ENCODE results near the gene HSFY2.
"Not testable (repeated sequence)": the region's sequence is repeated elsewhere in the genome, so short reads cannot be mapped to it uniquely, and the experiment has no call there.

HSFY2 gene

GRCh38 chrY:18773635-18774034, at the start of gene HSFY2:
Gene HSFY2 (minus strand): TSS chrY:18773735. CDS start chrY:18773618, 117 bp downstream.
- DNase-seq (ENCODE audit: low read depth), result not testable (repeated sequence)

DNA sequence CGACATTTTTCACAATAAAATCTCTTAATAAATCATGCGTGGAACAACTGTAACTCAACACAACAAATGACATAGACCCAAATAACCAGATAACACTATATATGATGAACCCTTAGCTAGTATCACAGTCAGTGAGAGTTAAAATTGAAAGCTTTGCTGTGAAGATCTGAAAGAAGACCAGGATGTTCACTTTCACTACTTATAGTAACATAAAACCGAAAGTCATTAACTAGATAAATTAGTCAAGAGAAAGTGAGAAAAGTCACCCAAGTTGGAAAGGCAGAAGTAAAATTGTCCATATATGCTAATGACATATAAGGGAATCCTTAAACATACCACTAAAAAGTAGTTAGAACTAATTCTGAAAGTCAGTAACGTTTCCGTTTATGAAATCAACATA, 42.2 kb upstream of the HSFY2 start:
- not testable (repeated sequence) for DNase-seq (ENCODE audit: low read depth)

GRCh38 chrY:18788757-18789406, 15.3 kb upstream of the HSFY2 start:
- DNase-seq (ENCODE audit: low read depth), result not testable (repeated sequence)

DNA sequence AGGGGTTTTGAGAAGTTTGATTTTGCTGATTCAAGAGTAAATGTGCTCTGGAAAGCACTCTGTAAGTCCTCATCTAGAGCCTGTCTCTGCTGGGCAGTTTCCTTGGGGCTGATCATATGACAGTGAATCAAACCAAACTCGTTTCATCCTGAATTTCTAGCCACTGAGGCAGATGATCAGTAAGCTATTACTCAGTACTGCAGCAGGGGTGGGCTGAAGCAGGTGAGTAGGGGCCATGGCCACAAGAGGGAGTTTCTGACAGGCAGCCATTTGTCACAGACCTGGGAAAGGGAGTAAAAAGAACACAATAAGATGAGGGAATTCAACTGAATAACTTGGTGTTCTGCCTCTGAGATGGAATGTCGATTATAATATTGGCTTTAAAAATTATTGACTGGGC, 19.5 kb downstream of the HSFY2 start:
- not testable (repeated sequence) for DNase-seq (ENCODE audit: low read depth)

DNA sequence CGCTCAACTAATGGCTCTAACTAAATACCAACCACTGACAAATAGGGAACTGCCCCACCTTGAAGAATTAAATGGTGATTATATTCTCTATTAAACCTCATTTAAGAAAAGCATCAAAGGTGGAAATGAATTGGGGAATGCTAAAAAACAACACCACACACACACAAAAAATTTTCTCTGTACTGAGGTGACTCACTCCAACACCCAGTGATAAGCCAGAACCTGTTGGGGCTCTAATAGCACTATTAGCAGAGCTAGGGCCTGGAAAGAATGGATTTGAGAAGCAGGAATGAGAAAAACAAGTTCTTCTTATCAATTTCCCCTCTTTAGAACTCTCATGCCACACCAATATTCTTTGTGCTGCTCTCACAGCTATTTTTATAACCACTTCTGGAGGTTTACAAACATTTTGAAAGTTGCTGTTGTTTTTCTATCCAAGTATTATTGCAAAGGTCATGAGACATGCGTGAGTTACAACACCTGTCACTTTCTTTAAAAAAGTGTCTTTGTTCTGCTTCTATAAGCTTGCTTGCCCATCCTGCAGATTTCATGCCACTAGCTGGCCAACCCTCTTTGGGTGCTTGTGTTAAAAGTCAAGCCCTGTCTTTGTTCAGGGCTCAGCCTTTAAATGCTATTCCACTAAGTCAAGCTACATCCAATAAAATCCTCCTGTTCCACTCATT, 20.3 kb downstream of the HSFY2 start:
- DNase-seq (ENCODE audit: low read depth), result not testable (repeated sequence)

DNA sequence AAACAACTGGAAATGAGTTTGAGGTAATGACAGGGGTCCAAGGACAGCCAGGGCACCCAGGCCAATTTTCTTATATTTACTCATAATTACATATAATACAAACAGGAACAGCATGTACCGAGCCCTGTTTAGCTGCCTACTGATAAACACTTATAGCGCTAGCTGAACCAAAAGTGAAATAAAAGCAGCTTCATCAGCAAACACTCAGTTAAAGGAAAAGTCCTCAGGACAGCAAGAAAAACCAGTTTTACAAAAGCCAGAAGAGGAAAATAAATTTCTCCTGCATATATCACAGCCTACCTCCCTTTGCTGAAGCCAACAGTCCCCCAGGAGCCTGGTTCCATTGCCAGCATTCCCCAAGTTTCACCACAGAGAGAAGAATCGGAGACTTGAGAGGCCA, 49.8 kb downstream of the HSFY2 start:
- DNase-seq (ENCODE audit: low read depth), result not testable (repeated sequence)

All from stimulated activated CD8-positive, alpha-beta memory T cell treated with anti-CD3 and anti-CD28 coated beads, Interleukin-15, amount 100 ng/mL, for 1 hour (primary cell).